ENCODE data around the gene ARRB2. TPM values are rescaled to one million over a fixed set of nuclear protein-coding genes. Genes with fewer than 3 reads are reported as not detected.

The ARRB2 gene
- total RNA-seq, 1 donor from 2014 or later = 33.3 TPM

GRCh38 chr17:4719684-4720221 is 9.3 kb downstream of the ARRB2 start:
- Histone ChIP-seq H3K4me1 (no peaks in the 10 kb centered on the region), H3K79me2 (ENCODE audit: low read depth) (no peaks in the 10 kb centered on the region), H3K4me2 (no peak overlapping the region), H3K36me3 (no peaks in the 10 kb centered on the region), H2AFZ (replicated peaks) (no peak overlapping the region), H4K20me1 (ENCODE audit: low read depth) (no peaks in the 10 kb centered on the region), H3K27me3 (no peaks in the 10 kb centered on the region), H3K9ac (no peak overlapping the region), H3K9me3 (ENCODE audit: low read depth) (no peaks in the 10 kb centered on the region), H3F3A (ENCODE audit: low read depth) (no peaks in the 10 kb centered on the region), H3K4me3 (no peak overlapping the region), H3K27ac (no peak overlapping the region)
- Mint-ChIP-seq H3K27me3 (ENCODE audit: insufficient read depth, low read depth) (peaks cover 7% of the 10 kb centered on the region), H3K36me3 (peaks cover 6% of the 10 kb centered on the region), H3K4me3 (no peak overlapping the region), H3K27ac (no peak overlapping the region), H3K9me3 (no peaks in the 10 kb centered on the region), H3K4me1 (no peaks in the 10 kb centered on the region)
- DNase-seq (ENCODE audit: low spot score) = no peak
- TF ChIP-seq EZH2phosphoT487 (IDR thresholded peaks at IDR 0.05) = no peak
- no peak for TF ChIP-seq EZH2 (IDR thresholded peaks at IDR 0.05)
- no peak for TF ChIP-seq CTCF (IDR thresholded peaks at IDR 0.05)

GRCh38 chr17:4720787-4721186 is 10.4 kb downstream of the ARRB2 start:
- H3K4me3 Mint-ChIP-seq = no peak overlapping the region
- no peaks in the 10 kb centered on the region for H3K4me1 Mint-ChIP-seq
- Histone ChIP-seq H3K9me3 (ENCODE audit: low read depth) (no peaks in the 10 kb centered on the region), H3K4me1 (no peaks in the 10 kb centered on the region), H3K79me2 (ENCODE audit: low read depth) (no peaks in the 10 kb centered on the region), H3K27me3 (no peaks in the 10 kb centered on the region), H3K9ac (no peak overlapping the region), H3K36me3 (no peaks in the 10 kb centered on the region), H3F3A (ENCODE audit: low read depth) (no peaks in the 10 kb centered on the region), H3K27ac (no peak overlapping the region), H3K4me2 (no peak overlapping the region), H3K4me3 (no peak overlapping the region), H4K20me1 (ENCODE audit: low read depth) (no peaks in the 10 kb centered on the region), H2AFZ (replicated peaks) (no peak overlapping the region)
- no peak overlapping the region for H3K27ac Mint-ChIP-seq
- DNase-seq (ENCODE audit: low spot score) = no peak
- no peaks in the 10 kb centered on the region for H3K9me3 Mint-ChIP-seq
- no peak for TF ChIP-seq EZH2 (IDR thresholded peaks at IDR 0.05)
- TF ChIP-seq EZH2phosphoT487 (IDR thresholded peaks at IDR 0.05) = no peak
- TF ChIP-seq CTCF (IDR thresholded peaks at IDR 0.05) = no peak
- H3K36me3 Mint-ChIP-seq = peaks cover 6% of the 10 kb centered on the region
- H3K27me3 Mint-ChIP-seq (ENCODE audit: insufficient read depth, low read depth) = peaks cover 9% of the 10 kb centered on the region

- H3K27ac ChIP-seq = no peak overlapping the region
- H3F3A ChIP-seq (ENCODE audit: low read depth) = no peaks in the 10 kb centered on the region
- H3K4me2 ChIP-seq = no peak overlapping the region
- Mint-ChIP-seq H3K4me1 (no peaks in the 10 kb centered on the region), H3K27me3 (ENCODE audit: insufficient read depth, low read depth) (peaks cover 12% of the 10 kb centered on the region), H3K4me3 (no peak overlapping the region), H3K9me3 (no peaks in the 10 kb centered on the region), H3K27ac (no peak overlapping the region), H3K36me3 (peaks cover 6% of the 10 kb centered on the region)
- H3K4me3 ChIP-seq = no peak overlapping the region
- H3K27me3 ChIP-seq = no peaks in the 10 kb centered on the region
- TF ChIP-seq CTCF (IDR thresholded peaks at IDR 0.05) = no peak
- no peak for TF ChIP-seq EZH2 (IDR thresholded peaks at IDR 0.05)
- no peak for TF ChIP-seq EZH2phosphoT487 (IDR thresholded peaks at IDR 0.05)
- no peaks in the 10 kb centered on the region for H3K79me2 ChIP-seq (ENCODE audit: low read depth)
- no peaks in the 10 kb centered on the region for H3K36me3 ChIP-seq
- H3K9me3 ChIP-seq (ENCODE audit: low read depth) = no peaks in the 10 kb centered on the region
- no peak overlapping the region for H3K9ac ChIP-seq
- H2AFZ ChIP-seq (replicated peaks) = no peak overlapping the region
- no peaks in the 10 kb centered on the region for H3K4me1 ChIP-seq
- DNase-seq (ENCODE audit: low spot score) = no peak
- no peaks in the 10 kb centered on the region for H4K20me1 ChIP-seq (ENCODE audit: low read depth)
Measured at GRCh38 chr17:4721203-4722135, 11.0 kb downstream of the ARRB2 start.

Data from neural progenitor cell (in vitro differentiated cells).